GM12865 (cell line): ENCODE data around the gene NF2.

Source experiments
- DNase-seq: peaks from one replicate; pipeline ENCODE4 v3.0.0; 2010; ENCODE audit warnings: low read depth
- H3K4me3 ChIP-seq: 2 replicates; pipeline ENCODE4 v1.5.1; 2011; ENCODE audit warnings: mild to moderate bottlenecking, low read depth, low read length, control low read depth
- CTCF ChIP-seq: IDR thresholded peaks from 2 replicates; pipeline ENCODE4 v1.5.1; 2011; ENCODE audit warnings: low read length, control low read depth, low read depth, inconsistent platforms; ENCODE audit not compliant: insufficient read depth; ENCODE audit errors: missing control alignments

Gene NF2

GRCh38 chr22:29674121-29674520 is 70.7 kb downstream of the NF2 start:
- DNase-seq = no peak
- no peak overlapping the region for H3K4me3 ChIP-seq
- TF ChIP-seq CTCF = no peak

GRCh38 chr22:29679316-29679715 is 75.9 kb downstream of the NF2 start:
- no peak for TF ChIP-seq CTCF
- H3K4me3 ChIP-seq = no peak overlapping the region
- DNase-seq = no peak

GRCh38 chr22:29683536-29683935 is 80.1 kb downstream of the NF2 start:
- no peak overlapping the region for H3K4me3 ChIP-seq
- no peak for TF ChIP-seq CTCF

GRCh38 chr22:29684244-29684643 is 80.8 kb downstream of the NF2 start:
- H3K4me3 ChIP-seq = no peak overlapping the region
- DNase-seq = no peak
- no peak for TF ChIP-seq CTCF

More at GRCh38 chr22:29683536-29683935, 80.1 kb downstream of the NF2 start:
- no peak for DNase-seq

GRCh38 chr22:29689206-29689879 is 85.9 kb downstream of the NF2 start:
- H3K4me3 ChIP-seq = no peak overlapping the region
- no peak for TF ChIP-seq CTCF
- no peak for DNase-seq

- H3K4me3 ChIP-seq = no peak overlapping the region
- DNase-seq = peak; percentile 21
- TF ChIP-seq CTCF = peak; percentile 44
Measured at GRCh38 chr22:29689880-29690213, 86.4 kb downstream of the NF2 start.

GRCh38 chr22:29690476-29690875 is 87.0 kb downstream of the NF2 start:
- no peak for TF ChIP-seq CTCF
- no peak for DNase-seq
- H3K4me3 ChIP-seq = no peak overlapping the region
